Inferior parietal cortex (tissue), 1 donor: Measurements from ENCODE around the gene MMS19.
A peak's percentile ranks its signal among the peaks of the same experiment; 100 is the strongest.
"Not testable (repeated sequence)": the region's sequence is repeated elsewhere in the genome, so short reads cannot be mapped to it uniquely, and the experiment has no call there.

Experiments used
- DNase-seq: peaks from one replicate; pipeline ENCODE4 v3.0.0-alpha.2; 2016; ENCODE audit errors: extremely low spot score

The MMS19 gene

GRCh38 chr10:97427571-97428179, 70.5 kb downstream of the MMS19 start:
- no peak for DNase-seq

- no peak for DNase-seq
Observed at GRCh38 chr10:97426776-97427570, 71.2 kb downstream of the MMS19 start.

DNA sequence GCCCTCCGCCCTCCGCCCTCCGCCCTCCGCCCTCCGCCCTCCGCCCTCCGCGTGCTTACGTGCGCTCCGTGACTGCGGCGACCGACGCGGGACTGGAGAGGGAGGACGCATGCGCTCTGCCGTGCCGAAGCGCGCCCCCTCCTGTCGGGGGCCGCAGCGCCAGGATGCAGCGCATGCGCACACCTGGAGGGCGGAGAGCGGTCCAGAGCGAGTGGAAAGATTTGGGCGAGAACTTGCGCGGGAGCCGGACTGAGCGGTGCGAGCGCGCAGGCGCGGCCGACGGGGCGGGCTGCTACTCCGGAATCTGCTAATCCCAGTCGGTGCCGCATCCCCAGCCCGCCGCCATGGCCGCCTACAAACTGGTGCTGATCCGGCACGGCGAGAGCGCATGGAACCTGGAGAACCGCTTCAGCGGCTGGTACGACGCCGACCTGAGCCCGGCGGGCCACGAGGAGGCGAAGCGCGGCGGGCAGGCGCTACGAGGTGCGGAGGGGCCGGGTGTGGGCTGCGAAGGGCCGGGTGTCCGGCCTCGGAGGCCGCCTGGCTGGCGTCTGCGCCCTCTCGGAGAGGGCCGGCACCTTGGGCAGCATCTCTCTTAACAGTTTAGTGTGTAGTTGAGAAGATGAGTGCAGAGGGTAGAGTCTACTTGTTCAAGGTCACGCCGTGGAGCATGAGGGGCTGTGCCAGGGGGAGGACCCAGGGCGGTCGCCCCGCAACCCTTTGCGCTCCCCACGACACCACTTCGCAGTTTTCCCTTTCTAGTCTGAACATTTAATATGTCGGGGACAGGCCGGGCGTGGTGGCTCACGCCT, 72.1 kb downstream of the MMS19 start, which contains the start of gene PGAM1:
Gene PGAM1, plus strand, starts transcription at position 228 of the 812 bp plus-strand sequence. Its CDS starts 117 bp downstream, at position 345.
- DNase-seq: peak; percentile 95

DNA sequence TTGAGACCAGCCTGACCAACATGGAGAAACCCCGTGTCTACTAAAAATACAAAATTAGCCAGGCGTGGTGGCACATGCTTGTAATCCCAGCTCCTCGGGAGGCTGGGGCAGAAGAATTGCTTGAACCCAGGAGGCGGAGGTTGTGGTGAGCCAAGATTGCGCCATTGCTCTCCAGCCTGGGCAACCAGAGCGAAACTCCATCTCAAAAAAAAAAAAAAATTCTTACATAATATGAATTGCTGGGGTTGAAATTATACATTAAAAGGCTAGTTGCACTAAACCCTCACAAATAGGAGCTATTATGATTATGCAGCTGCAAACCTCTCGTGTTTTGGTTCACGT, 74.5 kb downstream of the MMS19 start:
- DNase-seq: not testable (repeated sequence)

DNA sequence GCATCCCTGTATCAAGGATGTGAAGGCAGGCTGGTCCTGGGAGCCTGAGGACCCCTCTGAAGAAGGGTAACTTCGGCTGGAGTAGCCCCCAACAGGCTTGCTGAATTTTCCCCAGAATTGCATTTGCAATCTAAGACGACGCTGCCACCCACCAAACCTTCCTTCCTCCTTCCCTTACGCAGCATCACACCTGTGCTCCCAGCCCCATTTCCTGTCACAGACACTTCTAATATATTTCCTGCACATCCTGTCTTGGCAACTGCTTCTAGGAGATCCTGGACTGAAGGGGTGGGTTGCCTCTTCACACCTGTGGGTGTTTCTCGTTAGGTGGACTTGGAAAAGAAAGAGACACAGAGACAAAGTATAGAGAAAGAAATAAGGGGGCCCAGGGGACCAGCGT, 81.7 kb downstream of the MMS19 start:
- no peak for DNase-seq

GRCh38 chr10:97412891-97413304, 85.3 kb downstream of the MMS19 start:
- no peak for DNase-seq

DNA sequence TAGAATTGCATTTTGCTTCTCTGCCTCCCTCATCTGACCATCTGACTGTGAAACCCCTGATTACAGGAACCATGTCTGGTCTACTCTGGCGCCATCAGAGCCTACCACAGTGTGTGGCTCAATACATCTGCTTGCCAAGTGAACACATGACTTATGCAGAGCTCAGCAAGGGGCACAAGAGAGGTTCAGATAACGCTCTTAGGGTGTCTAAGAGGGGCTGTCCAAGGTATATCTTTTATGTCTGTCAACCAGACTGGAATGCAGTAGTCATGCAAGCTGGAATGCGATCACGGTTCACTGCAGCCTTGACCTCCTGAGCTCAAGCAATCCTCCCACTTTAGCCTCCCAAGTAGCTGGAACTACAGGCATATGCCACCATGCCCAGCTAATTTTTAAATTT, 86.8 kb downstream of the MMS19 start:
- DNase-seq: no peak

DNA sequence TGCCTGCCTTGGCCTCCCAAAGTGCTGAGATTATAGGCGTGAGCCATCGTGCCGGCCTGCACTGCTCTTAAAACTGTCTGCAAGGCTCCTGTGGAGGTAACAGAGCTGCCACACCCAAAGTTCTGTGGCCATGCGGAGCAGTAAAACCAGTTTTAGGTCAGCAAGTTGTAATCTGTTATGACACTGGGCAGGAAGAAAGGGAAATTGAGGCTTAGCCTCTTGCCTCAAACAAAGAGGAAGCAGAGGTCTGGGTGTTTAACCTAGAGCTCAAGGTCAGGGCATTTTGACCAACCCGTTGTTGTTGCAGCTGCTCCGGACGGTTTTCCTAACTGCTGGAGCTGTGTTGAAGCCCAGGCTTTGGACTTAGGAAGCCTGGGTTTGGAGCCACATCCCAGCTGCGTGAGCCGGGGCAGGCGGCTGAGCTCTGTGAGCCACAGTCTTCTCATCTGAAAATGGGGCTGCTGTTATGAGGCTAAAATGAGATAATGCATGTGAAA, 89.7 kb downstream of the MMS19 start:
- no peak for DNase-seq
